DMS53 treated with DMSO at 0.1 percent for 48 hours (cell line): ENCODE measurements around the gene NT5C3A.
"Not testable (repeated sequence)": the region's sequence is repeated elsewhere in the genome, so short reads cannot be mapped to it uniquely, and the experiment has no call there.

Experiments
- DNase-seq: peaks from one replicate; lab custom pipeline; 2025; ENCODE audit not compliant: unreplicated experiment; lab: John Stamatoyannopoulos, UW

The NT5C3A gene

GRCh38 chr7:33041631-33042428 lies 20.7 kb downstream of the NT5C3A start:
- DNase-seq: no peak

GRCh38 chr7:33040803-33041516 lies 21.6 kb downstream of the NT5C3A start:
- DNase-seq: peak; percentile 95

- no peak for DNase-seq
Measured at GRCh38 chr7:33039903-33040292, 22.7 kb downstream of the NT5C3A start.

- DNase-seq: peak; percentile 19
Measured at GRCh38 chr7:33039257-33039902, 23.2 kb downstream of the NT5C3A start.

- no peak for DNase-seq
Measured at GRCh38 chr7:33038639-33039038, 23.9 kb downstream of the NT5C3A start.

GRCh38 chr7:33035776-33036175 lies 26.8 kb downstream of the NT5C3A start:
- no peak for DNase-seq

GRCh38 chr7:33024189-33024757 lies 38.3 kb downstream of the NT5C3A start:
- no peak for DNase-seq

GRCh38 chr7:33012364-33012763 lies 50.2 kb downstream of the NT5C3A start:
- DNase-seq: no peak

GRCh38 chr7:33009734-33010133 lies 52.8 kb downstream of the NT5C3A start:
- DNase-seq: no peak

GRCh38 chr7:33005690-33006089 lies 56.9 kb downstream of the NT5C3A start:
- DNase-seq: not testable (repeated sequence)

GRCh38 chr7:33005193-33005592 lies 57.4 kb downstream of the NT5C3A start:
- not testable (repeated sequence) for DNase-seq

GRCh38 chr7:33004104-33004616 lies 58.4 kb downstream of the NT5C3A start:
- DNase-seq: not testable (repeated sequence)

GRCh38 chr7:33003111-33003510 lies 59.5 kb downstream of the NT5C3A start:
- not testable (repeated sequence) for DNase-seq

- not testable (repeated sequence) for DNase-seq
Measured at GRCh38 chr7:32999380-32999779, 63.2 kb downstream of the NT5C3A start.

GRCh38 chr7:32998361-32999171 lies 64.0 kb downstream of the NT5C3A start:
- peak; percentile 90 for DNase-seq

GRCh38 chr7:32997956-32998355 lies 64.6 kb downstream of the NT5C3A start:
- DNase-seq: not testable (repeated sequence)

- DNase-seq: not testable (repeated sequence)
Measured at GRCh38 chr7:32992750-32993149, 69.8 kb downstream of the NT5C3A start.

- not testable (repeated sequence) for DNase-seq
Measured at GRCh38 chr7:32991975-32992700, 70.4 kb downstream of the NT5C3A start.

- not testable (repeated sequence) for DNase-seq
Measured at GRCh38 chr7:32991068-32991585, 71.4 kb downstream of the NT5C3A start.
